Gastrocnemius medialis (tissue), 4 donors: ENCODE data around the gene SV2C. TPM values are rescaled to one million over a fixed set of nuclear protein-coding genes. Genes with fewer than 3 reads are reported as not detected.
"Not testable (repeated sequence)": the region's sequence is repeated elsewhere in the genome, so short reads cannot be mapped to it uniquely, and the experiment has no call there.

Experiments
- ATAC-seq, 2 donors: fragments of 150-250 bp; one replicate each; pipeline ENCODE4 v1.9.1; 2016
- DNase-seq, 2 donors: peaks; one replicate each; pipeline ENCODE4 v3.0.0-alpha.2; 2019
- H3K27ac ChIP-seq, 4 donors: fragments of 200-600 bp; sonication (generic); 1 replicate in 1 of 4; 2 replicates in 3 of 4; pipeline ENCODE4 v1.5.1; 2016 to 2018; ENCODE audit warnings: mild to moderate bottlenecking in 2 of 4, moderate library complexity in 1 of 4
- H3K27me3 ChIP-seq, 3 donors: fragments of 200-600 bp; sonication (generic) in 2 of 3; 1 replicate in 1 of 3; 2 replicates in 2 of 3; pipeline versions ENCODE4 v1.5.1 to v1.6.0; 2016 to 2019; ENCODE audit warnings: mild to moderate bottlenecking in 1 of 3, moderate library complexity in 1 of 3
- H3K36me3 ChIP-seq, 2 donors: fragments of 200-600 bp; sonication (generic) in 1 of 2; one replicate each; pipeline ENCODE4 v1.5.1; 2017 to 2018
- H3K4me1 ChIP-seq, 2 donors: fragments of 200-600 bp; sonication (generic) in 1 of 2; one replicate each; pipeline ENCODE4 v1.5.1; 2016 to 2017; ENCODE audit warnings: mild to moderate bottlenecking in 2 of 2
- H3K4me3 ChIP-seq, 4 donors: fragments of 200-600 bp; sonication (generic) in 3 of 4; 1 replicate in 1 of 4; 2 replicates in 3 of 4; pipeline ENCODE4 v1.5.1; 2016 to 2019; ENCODE audit warnings: mild to moderate bottlenecking in 2 of 4
- H3K9me3 ChIP-seq, 3 donors: fragments of 200-600 bp; sonication (generic) in 2 of 3; 1 replicate in 1 of 3; 2 replicates in 2 of 3; pipeline ENCODE4 v1.5.1; 2016 to 2019
- POLR2A ChIP-seq, 2 donors: fragments of 450-650 bp; IDR thresholded peaks; one replicate each; pipeline ENCODE4 v1.6.1; 2017; ENCODE audit warnings: antibody characterized with exemption in 2 of 2, mild to moderate bottlenecking in 2 of 2, moderate library complexity in 2 of 2
- in situ Hi-C, 4 donors: fragments of 200-750 bp; cut with MboI; loops; one replicate each; pipeline versions ENCODE4 v1.15.0 to v1.8.0; 2017; ENCODE audit warnings: low sequenced_read_pairs in 4 of 4
- intact Hi-C: fragments of 100-400 bp; cut with DNase I; formaldehyde crosslinking; loops from one replicate; pipeline ENCODE4 v1.15.1; 2023; ENCODE audit warnings: low total_unique reads
- total RNA-seq, 4 donors: library from RNA; depleted of rRNA; stranded (reverse); fragments of >200 nt; gene quantifications; one replicate each; pipeline versions ENCODE4 v1.1.0 to v1.2.3, GENCODE V29; 2016
- TF ChIP-seq, protein P1 (sequence below), 5 experiments: fragments of 450-650 bp in 3 of 5; fragments of 200-600 bp in 2 of 5; sonication (generic) in 2 of 5; IDR thresholded peaks in 4 of 5; conservative IDR thresholded peaks in 1 of 5; 1 replicate in 4 of 5; 2 replicates in 1 of 5; pipeline ENCODE4 v1.5.1; 2016 to 2019; ENCODE audit warnings: antibody characterized with exemption in 5 of 5, mild to moderate bottlenecking in 3 of 5, moderate library complexity in 3 of 5

SV2C gene
- total RNA-seq, 4 donors from 2014 or later, result not detected

DNA sequence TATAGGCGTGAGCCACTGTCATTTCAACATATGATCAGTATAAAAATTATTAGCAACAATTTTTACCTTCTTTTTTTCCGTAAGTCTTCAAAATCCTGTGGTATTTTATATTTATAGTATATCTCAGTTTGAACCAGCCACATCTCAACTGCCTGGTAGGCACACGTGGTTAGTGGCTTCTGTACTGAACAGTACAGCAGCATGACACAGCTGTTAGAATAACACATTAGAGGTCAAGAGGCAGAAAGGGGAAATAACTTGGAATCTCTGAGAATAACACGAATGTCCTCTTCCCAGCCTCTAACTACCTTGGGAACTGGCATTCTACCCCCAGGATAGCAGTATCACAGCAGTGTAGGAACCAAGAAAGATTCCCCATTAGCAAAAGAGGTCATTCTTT lies 211.4 kb downstream of the SV2C start:
- no peaks in the 10 kb centered on the region for H3K36me3 ChIP-seq
- H3K4me1 ChIP-seq, result no peaks in the 10 kb centered on the region
- intact Hi-C loops (no loop called here), in situ Hi-C loops (no loop called here)
- H3K27ac ChIP-seq, result no peak overlapping the region
- ATAC-seq, result no peak
- no peaks in the 10 kb centered on the region for H3K9me3 ChIP-seq
- no peak for DNase-seq
- no peak for TF ChIP-seq POLR2A (IDR thresholded peaks at IDR 0.05)
- TF ChIP-seq, protein P1, sequence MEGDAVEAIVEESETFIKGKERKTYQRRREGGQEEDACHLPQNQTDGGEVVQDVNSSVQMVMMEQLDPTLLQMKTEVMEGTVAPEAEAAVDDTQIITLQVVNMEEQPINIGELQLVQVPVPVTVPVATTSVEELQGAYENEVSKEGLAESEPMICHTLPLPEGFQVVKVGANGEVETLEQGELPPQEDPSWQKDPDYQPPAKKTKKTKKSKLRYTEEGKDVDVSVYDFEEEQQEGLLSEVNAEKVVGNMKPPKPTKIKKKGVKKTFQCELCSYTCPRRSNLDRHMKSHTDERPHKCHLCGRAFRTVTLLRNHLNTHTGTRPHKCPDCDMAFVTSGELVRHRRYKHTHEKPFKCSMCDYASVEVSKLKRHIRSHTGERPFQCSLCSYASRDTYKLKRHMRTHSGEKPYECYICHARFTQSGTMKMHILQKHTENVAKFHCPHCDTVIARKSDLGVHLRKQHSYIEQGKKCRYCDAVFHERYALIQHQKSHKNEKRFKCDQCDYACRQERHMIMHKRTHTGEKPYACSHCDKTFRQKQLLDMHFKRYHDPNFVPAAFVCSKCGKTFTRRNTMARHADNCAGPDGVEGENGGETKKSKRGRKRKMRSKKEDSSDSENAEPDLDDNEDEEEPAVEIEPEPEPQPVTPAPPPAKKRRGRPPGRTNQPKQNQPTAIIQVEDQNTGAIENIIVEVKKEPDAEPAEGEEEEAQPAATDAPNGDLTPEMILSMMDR (IDR thresholded peaks at IDR 0.05 in 4 of 5, conservative IDR thresholded peaks at IDR 0.05 in 1 of 5), result no peak
- H3K27me3 ChIP-seq, result no peaks in the 10 kb centered on the region
- no peak overlapping the region for H3K4me3 ChIP-seq

DNA sequence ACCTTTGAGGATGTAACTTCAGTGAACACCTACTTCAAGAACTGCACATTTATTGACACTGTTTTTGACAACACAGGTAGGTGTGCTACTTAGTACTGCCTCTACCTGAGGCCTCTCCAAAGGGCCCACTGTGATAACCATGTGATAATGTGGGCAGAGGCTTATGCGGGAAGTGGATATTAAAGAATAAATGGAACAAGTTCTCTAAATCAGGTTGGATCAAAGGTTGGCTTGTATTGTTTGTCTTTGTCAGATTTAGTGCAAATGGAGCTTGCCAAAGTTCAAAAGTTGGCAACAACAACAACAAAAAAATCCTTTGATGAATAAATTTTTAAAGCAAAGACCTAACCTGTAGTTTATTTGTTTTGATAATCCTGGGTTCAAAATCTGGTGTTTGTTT lies 215.7 kb downstream of the SV2C start:
- Histone ChIP-seq H3K27ac (no peak overlapping the region), H3K4me1 (no peaks in the 10 kb centered on the region), H3K9me3 (no peaks in the 10 kb centered on the region), H3K4me3 (no peak overlapping the region), H3K36me3 (no peaks in the 10 kb centered on the region), H3K27me3 (no peaks in the 10 kb centered on the region)
- intact Hi-C loops, result no loop called here
- in situ Hi-C loops, result no loop called here
- no peak for ATAC-seq
- TF ChIP-seq, protein P1 (IDR thresholded peaks at IDR 0.05 in 4 of 5, conservative IDR thresholded peaks at IDR 0.05 in 1 of 5), result no peak
- no peak for TF ChIP-seq POLR2A (IDR thresholded peaks at IDR 0.05)
- DNase-seq, result no peak

DNA sequence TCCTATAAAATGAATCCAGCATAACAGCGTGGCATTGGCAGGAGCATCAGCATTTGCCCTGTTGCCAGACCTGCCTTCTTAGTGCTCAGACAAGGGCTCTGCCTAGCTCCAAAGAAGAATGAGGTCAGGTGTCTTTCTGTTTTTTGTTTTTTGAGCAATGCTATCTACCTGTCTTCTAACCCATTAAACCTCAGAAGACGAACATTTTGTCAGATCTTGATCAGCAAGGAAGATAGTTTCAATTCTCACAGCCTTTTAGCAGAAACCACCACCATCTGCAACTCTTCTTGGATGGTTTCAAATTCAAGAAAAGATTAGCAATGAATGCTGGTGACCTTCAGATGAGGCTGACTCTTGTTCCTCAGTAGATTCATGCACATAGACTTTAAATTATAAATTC lies 216.4 kb downstream of the SV2C start:
- no peak for ATAC-seq
- H3K4me1 ChIP-seq, result no peaks in the 10 kb centered on the region
- in situ Hi-C loops (no loop called here), intact Hi-C loops (no loop called here)
- no peaks in the 10 kb centered on the region for H3K27me3 ChIP-seq
- H3K4me3 ChIP-seq, result no peak overlapping the region
- DNase-seq, result no peak
- no peak overlapping the region for H3K27ac ChIP-seq
- no peak for TF ChIP-seq POLR2A (IDR thresholded peaks at IDR 0.05)
- TF ChIP-seq, protein P1 (IDR thresholded peaks at IDR 0.05 in 4 of 5, conservative IDR thresholded peaks at IDR 0.05 in 1 of 5), result no peak
- H3K9me3 ChIP-seq, result no peaks in the 10 kb centered on the region
- no peaks in the 10 kb centered on the region for H3K36me3 ChIP-seq

DNA sequence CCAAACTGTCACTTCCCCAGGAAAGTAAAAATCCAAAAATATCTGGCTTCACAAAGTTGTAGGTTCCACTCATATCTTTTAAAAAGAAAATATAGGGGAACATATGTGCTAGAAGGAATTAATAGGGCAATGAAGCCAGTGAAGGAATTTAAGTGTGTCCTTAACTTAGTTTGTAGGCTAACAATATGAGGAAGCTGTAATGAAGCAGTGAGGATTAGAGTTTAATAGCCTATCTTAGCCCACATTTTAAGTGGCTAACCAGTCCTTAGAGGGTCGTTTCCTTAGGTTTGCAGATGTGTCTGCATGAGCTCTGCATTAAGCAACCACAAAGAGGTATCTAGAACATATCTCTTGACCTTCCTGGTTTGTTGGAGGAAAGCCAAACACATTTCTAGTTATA lies 218.7 kb downstream of the SV2C start:
- H3K9me3 ChIP-seq, H3K36me3 ChIP-seq, H3K27me3 ChIP-seq, H3K4me1 ChIP-seq, intact Hi-C loops, ATAC-seq, H3K4me3 ChIP-seq, DNase-seq, in situ Hi-C loops, H3K27ac ChIP-seq: not testable (repeated sequence)

DNA sequence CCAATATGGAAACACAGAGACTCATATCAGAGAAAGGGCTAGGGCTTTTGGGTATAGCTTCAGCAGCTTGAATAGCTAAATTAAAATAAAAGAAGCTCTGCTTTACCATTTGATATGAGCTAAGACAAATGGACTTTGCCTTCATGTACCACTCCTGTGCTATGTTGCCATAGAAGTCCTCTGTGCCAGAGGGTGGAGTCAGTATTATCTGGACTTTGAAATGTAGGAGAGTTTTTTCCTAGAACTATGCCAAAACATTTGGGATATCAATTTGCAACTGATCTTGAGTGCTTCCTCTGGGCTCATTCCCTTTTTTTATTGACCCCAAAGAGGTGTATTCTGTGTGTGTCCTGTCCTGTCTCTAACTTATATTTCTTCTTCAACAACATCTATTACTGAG lies 219.5 kb downstream of the SV2C start:
- DNase-seq, H3K4me1 ChIP-seq, H3K9me3 ChIP-seq, H3K36me3 ChIP-seq, intact Hi-C loops, H3K4me3 ChIP-seq, ATAC-seq, H3K27me3 ChIP-seq, in situ Hi-C loops, H3K27ac ChIP-seq: not testable (repeated sequence)

DNA sequence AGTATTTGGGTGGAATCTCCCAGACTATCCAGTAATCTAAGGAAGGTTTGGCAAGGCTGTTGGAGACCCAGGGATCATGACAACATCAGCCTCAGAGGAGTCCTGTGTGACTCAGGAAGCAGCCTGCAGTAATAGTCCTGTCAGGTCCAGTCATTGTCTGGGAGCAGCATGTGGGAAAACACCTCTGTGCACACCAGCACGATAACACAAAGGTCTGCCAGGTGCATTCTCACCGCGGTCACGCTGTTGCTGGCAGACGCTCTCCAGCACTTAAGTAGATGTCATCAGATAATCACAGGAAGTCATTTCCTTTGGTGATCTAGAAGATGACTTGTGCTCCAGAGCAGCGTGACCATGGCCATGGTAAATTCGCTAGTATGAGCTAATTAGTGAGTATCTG lies 220.7 kb downstream of the SV2C start:
- H3K4me3 ChIP-seq, result no peak overlapping the region
- in situ Hi-C loops (no loop called here), intact Hi-C loops (no loop called here)
- ATAC-seq, result no peak
- no peaks in the 10 kb centered on the region for H3K9me3 ChIP-seq
- DNase-seq, result no peak
- TF ChIP-seq POLR2A (IDR thresholded peaks at IDR 0.05), result no peak
- TF ChIP-seq, protein P1 (IDR thresholded peaks at IDR 0.05 in 4 of 5, conservative IDR thresholded peaks at IDR 0.05 in 1 of 5), result no peak
- H3K27ac ChIP-seq, result no peak overlapping the region
- no peaks in the 10 kb centered on the region for H3K36me3 ChIP-seq
- no peaks in the 10 kb centered on the region for H3K4me1 ChIP-seq
- H3K27me3 ChIP-seq, result no peaks in the 10 kb centered on the region
